Endothelial cell of umbilical vein (primary cell): ENCODE results near the gene FXR1. TPM values are rescaled to one million over a fixed set of nuclear protein-coding genes. Genes with fewer than 3 reads are reported as not detected.

Experiments used
- BruUV-seq: library from RNA; stranded (reverse); fragments of 400-500 nt; replicated peaks from 2 replicates; lab custom pipeline; 2021; lab: Mats Ljungman, UMichigan
- CTCF ChIA-PET: fragments of 300-600, 350-600 bp; sonication (Branson Sonifier 250); formaldehyde crosslinking; loops from one replicate; lab custom pipeline; 2021; ENCODE audit warnings: antibody characterized with exemption, inconsistent platforms; lab: Charles Lee
- POLR2A ChIA-PET: fragments of 300-600, 350-600 bp; sonication (Branson Sonifier 250); formaldehyde crosslinking; loops from one replicate; lab custom pipeline; 2021; ENCODE audit warnings: antibody characterized with exemption, inconsistent platforms; lab: Charles Lee
- DNase-seq: peaks from one replicate; pipeline ENCODE4 v3.0.0-alpha.2; 2011; ENCODE audit warnings: low read depth, low spot score
- FAIRE-seq: peaks from 2 replicates; lab custom pipeline; 2011; peaks lifted over from hg19 to GRCh38; lab: Jason Lieb, UNC
- H2AFZ ChIP-seq: 2 replicates; pipeline ENCODE4 v1.6.0; 2012; ENCODE audit warnings: low read depth, low read length, control low read depth, inconsistent platforms
- H3K27ac ChIP-seq: 2 replicates; pipeline ENCODE4 v1.5.1; 2011; ENCODE audit warnings: low read depth, mild to moderate bottlenecking, control low read depth, low read length, moderate library complexity; ENCODE audit not compliant: insufficient read depth
- H3K27me3 ChIP-seq, 2 experiments: 2 replicates each; pipeline versions ENCODE4 v1.6.0 to v1.6.1; 2011; ENCODE audit warnings: low read length in 2 of 2, mixed read lengths in 1 of 2; ENCODE audit not compliant: control insufficient read depth in 2 of 2, insufficient read depth in 2 of 2
- H3K36me3 ChIP-seq, 2 experiments: 2 replicates in 1 of 2; 3 replicates in 1 of 2; pipeline ENCODE4 v1.5.1; 2011; ENCODE audit warnings: low read length in 2 of 2, mild to moderate bottlenecking in 1 of 2, moderate library complexity in 1 of 2; ENCODE audit not compliant: control insufficient read depth in 2 of 2, insufficient read depth in 2 of 2; ENCODE audit errors: extremely low read depth in 1 of 2
- H3K4me1 ChIP-seq: 3 replicates; pipeline ENCODE4 v1.5.1; 2011; ENCODE audit warnings: mild to moderate bottlenecking, low read length; ENCODE audit not compliant: control insufficient read depth, insufficient read depth; ENCODE audit errors: extremely low read depth
- H3K4me2 ChIP-seq: 2 replicates; pipeline ENCODE4 v1.6.1; 2011; ENCODE audit warnings: low read length, control low read depth, mixed read lengths; ENCODE audit not compliant: insufficient read depth
- H3K4me3 ChIP-seq, 3 experiments: fragments of 200-600 bp in 1 of 3; sonication (generic), shearing (Covaris generic) in 1 of 3; replicated peaks in 1 of 3; 2 replicates each; pipeline ENCODE4 v1.5.1; 2011 to 2016; ENCODE audit warnings: control low read depth in 3 of 3, low read length in 3 of 3, mild to moderate bottlenecking in 2 of 3, inconsistent platforms in 1 of 3, low read depth in 1 of 3, moderate library complexity in 1 of 3; ENCODE audit not compliant: insufficient read depth in 1 of 3
- H3K79me2 ChIP-seq: 2 replicates; pipeline ENCODE4 v1.6.0; 2012; ENCODE audit warnings: low read length, inconsistent platforms; ENCODE audit not compliant: control insufficient read depth, insufficient read depth
- H3K9ac ChIP-seq: replicated peaks from 2 replicates; pipeline ENCODE3; 2011; ENCODE audit warnings: low read length, control low read depth; ENCODE audit not compliant: insufficient read depth; ENCODE audit errors: extremely low read depth
- H3K9me1 ChIP-seq: replicated peaks from 3 replicates; pipeline ENCODE4 v1.6.0; 2011; ENCODE audit warnings: mild to moderate bottlenecking, low read length; ENCODE audit not compliant: control insufficient read depth, insufficient read depth; ENCODE audit errors: extremely low read depth
- H3K9me3 ChIP-seq: replicated peaks from 2 replicates; pipeline ENCODE4 v1.5.1; 2012; ENCODE audit warnings: low read length, inconsistent platforms; ENCODE audit not compliant: control insufficient read depth, insufficient read depth
- H4K20me1 ChIP-seq: replicated peaks from 2 replicates; pipeline ENCODE3; 2011; ENCODE audit warnings: mild to moderate bottlenecking, low read length; ENCODE audit not compliant: control insufficient read depth, insufficient read depth; ENCODE audit errors: extremely low read depth
- EZH2 ChIP-seq: IDR thresholded peaks from 2 replicates; pipeline ENCODE4 v1.6.1; 2012; ENCODE audit warnings: borderline replicate concordance, low read depth, mild to moderate bottlenecking, moderate library complexity, low read length, inconsistent platforms; ENCODE audit not compliant: severe bottlenecking
- FOS ChIP-seq: IDR thresholded peaks from 2 replicates; pipeline ENCODE4 v1.6.1; 2011; ENCODE audit warnings: mild to moderate bottlenecking, low read length, moderate library complexity, borderline replicate concordance; ENCODE audit not compliant: insufficient read depth
- GATA2 ChIP-seq: IDR thresholded peaks from 2 replicates; pipeline ENCODE4 v1.7.0; 2011; ENCODE audit warnings: low read depth, mild to moderate bottlenecking, moderate library complexity, mixed read lengths, low read length; ENCODE audit not compliant: insufficient read length, insufficient read depth
- JUN ChIP-seq: IDR thresholded peaks from 2 replicates; pipeline ENCODE4 v1.6.1; 2011; ENCODE audit warnings: borderline replicate concordance, low read depth; ENCODE audit not compliant: insufficient read length, insufficient read depth
- MYC ChIP-seq: IDR thresholded peaks from one replicate; pipeline ENCODE4 v1.6.1; 2011; ENCODE audit warnings: mild to moderate bottlenecking, low read depth, low read length
- POLR2A ChIP-seq: IDR thresholded peaks from 2 replicates; pipeline ENCODE4 v1.6.1; 2012; ENCODE audit warnings: low read depth, mild to moderate bottlenecking, control low read depth, low read length
- POLR2AphosphoS5 ChIP-seq: IDR thresholded peaks from 2 replicates; pipeline ENCODE4 v1.6.1; 2012; ENCODE audit warnings: low read depth, mild to moderate bottlenecking, control low read depth, low read length, moderate library complexity; ENCODE audit not compliant: insufficient read depth
- dilution Hi-C: fragments of 300-500 bp; cut with MboI; formaldehyde crosslinking; loops from one replicate; pipeline ENCODE4 v1.15.0; 2019; ENCODE audit warnings: low sequenced_read_pairs; ENCODE audit not compliant: extremely low pct_ligation_motif_present
- intact Hi-C: fragments of 100-400 bp; cut with micrococcal nuclease; formaldehyde crosslinking; loops from one replicate; pipeline ENCODE4 v1.10.0; 2022
- polyA plus RNA-seq, 4 experiments: library from polyadenylated mRNA; depleted of rRNA in 3 of 4; stranded (reverse) in 3 of 4; unstranded in 1 of 4; fragments of >200 nt; gene quantifications; 2 replicates each; pipeline versions ENCODE4 v1.2.1 to v1.2.3, GENCODE V29; 2011 to 2012; ENCODE audit warnings: missing spikeins in 1 of 4
- total RNA-seq: library from RNA; stranded (reverse); gene quantifications from 2 replicates; pipeline ENCODE4 v1.2.3, GENCODE V29; 2021
- TF ChIP-seq, protein P1 (sequence below): IDR thresholded peaks from 2 replicates; pipeline ENCODE4 v1.6.1; 2011; ENCODE audit not compliant: insufficient read depth, insufficient read length
- TF ChIP-seq, protein P2 (sequence below), 2 donors: IDR thresholded peaks; 1 replicate in 1 of 2; 2 replicates in 1 of 2; pipeline ENCODE4 v1.5.1; 2011; ENCODE audit warnings: low read length in 2 of 2, mild to moderate bottlenecking in 2 of 2, moderate library complexity in 2 of 2, control low read depth in 1 of 2, inconsistent platforms in 1 of 2, low read depth in 1 of 2; ENCODE audit not compliant: insufficient read depth in 1 of 2; ENCODE audit errors: extremely low read depth in 1 of 2

FXR1 gene
- total and polyA plus RNA-seq, 2 donors (not counting 3 experiments of a cell fraction or from before 2014, with no cell fraction given): 87.3 to 186 TPM

DNA sequence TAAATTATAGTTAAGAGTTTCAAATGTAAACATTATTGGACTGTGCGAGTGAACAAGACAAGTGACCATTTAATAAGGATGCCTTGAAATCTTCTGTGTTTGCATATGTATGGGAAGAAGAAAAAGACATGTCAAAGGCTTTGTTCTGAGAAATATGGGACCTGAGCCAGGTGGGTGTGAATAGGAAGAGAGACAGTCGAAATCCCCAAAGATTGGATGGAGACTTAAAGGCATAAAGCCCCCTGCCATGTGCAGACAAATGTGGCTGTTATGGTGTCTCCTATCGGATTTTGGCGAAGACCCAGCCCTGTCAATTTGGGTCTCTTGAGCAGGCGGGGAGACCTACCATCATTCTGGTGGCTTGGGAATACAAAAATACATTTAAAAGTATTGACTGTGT lies 16.9 kb downstream of the FXR1 start:
- CTCF ChIA-PET: no interaction called here
- H4K20me1 ChIP-seq: peaks cover 6% of the 10 kb centered on the region
- no peaks in the 10 kb centered on the region for H3K27me3 ChIP-seq
- dilution Hi-C loops: no loop called here
- H3K4me1 ChIP-seq: no peaks in the 10 kb centered on the region
- H3K9me3 ChIP-seq: no peaks in the 10 kb centered on the region
- H3K9ac ChIP-seq: no peak overlapping the region
- H3K4me2 ChIP-seq: no peak overlapping the region
- TF ChIP-seq EZH2 (no peak), MYC (no peak), POLR2A (no peak), POLR2AphosphoS5 (no peak), GATA2 (no peak), FOS (no peak), JUN (no peak)
- TF ChIP-seq, protein P1, sequence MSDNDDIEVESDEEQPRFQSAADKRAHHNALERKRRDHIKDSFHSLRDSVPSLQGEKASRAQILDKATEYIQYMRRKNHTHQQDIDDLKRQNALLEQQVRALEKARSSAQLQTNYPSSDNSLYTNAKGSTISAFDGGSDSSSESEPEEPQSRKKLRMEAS: no peak
- TF ChIP-seq, protein P2, sequence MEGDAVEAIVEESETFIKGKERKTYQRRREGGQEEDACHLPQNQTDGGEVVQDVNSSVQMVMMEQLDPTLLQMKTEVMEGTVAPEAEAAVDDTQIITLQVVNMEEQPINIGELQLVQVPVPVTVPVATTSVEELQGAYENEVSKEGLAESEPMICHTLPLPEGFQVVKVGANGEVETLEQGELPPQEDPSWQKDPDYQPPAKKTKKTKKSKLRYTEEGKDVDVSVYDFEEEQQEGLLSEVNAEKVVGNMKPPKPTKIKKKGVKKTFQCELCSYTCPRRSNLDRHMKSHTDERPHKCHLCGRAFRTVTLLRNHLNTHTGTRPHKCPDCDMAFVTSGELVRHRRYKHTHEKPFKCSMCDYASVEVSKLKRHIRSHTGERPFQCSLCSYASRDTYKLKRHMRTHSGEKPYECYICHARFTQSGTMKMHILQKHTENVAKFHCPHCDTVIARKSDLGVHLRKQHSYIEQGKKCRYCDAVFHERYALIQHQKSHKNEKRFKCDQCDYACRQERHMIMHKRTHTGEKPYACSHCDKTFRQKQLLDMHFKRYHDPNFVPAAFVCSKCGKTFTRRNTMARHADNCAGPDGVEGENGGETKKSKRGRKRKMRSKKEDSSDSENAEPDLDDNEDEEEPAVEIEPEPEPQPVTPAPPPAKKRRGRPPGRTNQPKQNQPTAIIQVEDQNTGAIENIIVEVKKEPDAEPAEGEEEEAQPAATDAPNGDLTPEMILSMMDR (IDR thresholded peaks at IDR 0.05; ENCODE audit: extremely low read depth in 1 of 2, insufficient read depth in 1 of 2, low read depth in 1 of 2, low read length in 2 of 2): no peak
- POLR2A ChIA-PET: interaction anchor here (0.6 kb wide), 1 partner anchor 17 kb away, joined by 11 read pairs; the partner anchor contains the start of gene FXR1
- H2AFZ ChIP-seq: no peak overlapping the region
- H3K27ac ChIP-seq: no peak overlapping the region
- H3K9me1 ChIP-seq: no peaks in the 10 kb centered on the region
- no peak for FAIRE-seq
- H3K79me2 ChIP-seq: peaks cover 100% of the 10 kb centered on the region
- no peak overlapping the region for H3K4me3 ChIP-seq
- intact Hi-C loops: no loop called here
- no peak for DNase-seq
- BruUV-seq: no TSS peak
- no peaks in the 10 kb centered on the region for H3K36me3 ChIP-seq
